HCT116 (cell line): ENCODE results near the gene TRAPPC1.

Source experiments
- CBX3 ChIP-seq: IDR thresholded peaks from 2 replicates; pipeline ENCODE4 v1.6.1; 2012; ENCODE audit warnings: low read depth
- CEBPB ChIP-seq: IDR thresholded peaks from 2 replicates; pipeline ENCODE4 v1.6.1; 2012; ENCODE audit warnings: low read depth
- CTCF ChIP-seq, 3 experiments: fragments of 200-600 bp in 1 of 3; sonication (generic) in 1 of 3; IDR thresholded peaks in 2 of 3; conservative IDR thresholded peaks in 1 of 3; 2 replicates each; pipeline ENCODE4 v1.5.1; 2012 to 2017; ENCODE audit warnings: low read depth in 2 of 3, low read length in 2 of 3, antibody characterized with exemption in 1 of 3, borderline replicate concordance in 1 of 3, control low read depth in 1 of 3, mild to moderate bottlenecking in 1 of 3, mixed read lengths in 1 of 3, mixed run types in 1 of 3, moderate library complexity in 1 of 3; ENCODE audit not compliant: insufficient read depth in 1 of 3
- EGR1 ChIP-seq: IDR thresholded peaks from 2 replicates; pipeline ENCODE4 v1.6.1; 2012; ENCODE audit warnings: low read depth
- EZH2phosphoT487 ChIP-seq: fragments of 200-600 bp; IDR thresholded peaks from 2 replicates; pipeline ENCODE4 v1.6.1; 2018; ENCODE audit warnings: antibody characterized with exemption, borderline replicate concordance
- JUND ChIP-seq: IDR thresholded peaks from 2 replicates; pipeline ENCODE4 v1.6.1; 2012
- MAX ChIP-seq: IDR thresholded peaks from 2 replicates; pipeline ENCODE4 v1.6.1; 2012
- POLR2A ChIP-seq: IDR thresholded peaks from 2 replicates; pipeline ENCODE4 v1.7.0; 2011; ENCODE audit warnings: borderline replicate concordance; ENCODE audit not compliant: insufficient read depth, insufficient read length; ENCODE audit errors: extremely low read depth
- POLR2AphosphoS5 ChIP-seq: IDR thresholded peaks from 2 replicates; pipeline ENCODE4 v1.6.1; 2011; ENCODE audit warnings: mild to moderate bottlenecking, low read depth, low read length, moderate library complexity
- REST ChIP-seq: IDR thresholded peaks from 2 replicates; pipeline ENCODE4 v1.6.1; 2012; ENCODE audit warnings: low read depth
- SIN3A ChIP-seq: IDR thresholded peaks from 2 replicates; pipeline ENCODE4 v1.6.1; 2012; ENCODE audit warnings: low read depth
- TCF7L2 ChIP-seq: IDR thresholded peaks from 2 replicates; pipeline ENCODE4 v1.7.0; 2011; ENCODE audit warnings: borderline replicate concordance, inconsistent platforms; ENCODE audit not compliant: insufficient read depth, insufficient read length; ENCODE audit errors: extremely low read depth
- ZNF274 ChIP-seq: fragments of 200-500 bp; sonication (Bioruptor generic); IDR thresholded peaks from 2 replicates; pipeline ENCODE4 v1.6.1; 2014; ENCODE audit warnings: mild to moderate bottlenecking, low read depth, low read length, inconsistent platforms

DNA sequence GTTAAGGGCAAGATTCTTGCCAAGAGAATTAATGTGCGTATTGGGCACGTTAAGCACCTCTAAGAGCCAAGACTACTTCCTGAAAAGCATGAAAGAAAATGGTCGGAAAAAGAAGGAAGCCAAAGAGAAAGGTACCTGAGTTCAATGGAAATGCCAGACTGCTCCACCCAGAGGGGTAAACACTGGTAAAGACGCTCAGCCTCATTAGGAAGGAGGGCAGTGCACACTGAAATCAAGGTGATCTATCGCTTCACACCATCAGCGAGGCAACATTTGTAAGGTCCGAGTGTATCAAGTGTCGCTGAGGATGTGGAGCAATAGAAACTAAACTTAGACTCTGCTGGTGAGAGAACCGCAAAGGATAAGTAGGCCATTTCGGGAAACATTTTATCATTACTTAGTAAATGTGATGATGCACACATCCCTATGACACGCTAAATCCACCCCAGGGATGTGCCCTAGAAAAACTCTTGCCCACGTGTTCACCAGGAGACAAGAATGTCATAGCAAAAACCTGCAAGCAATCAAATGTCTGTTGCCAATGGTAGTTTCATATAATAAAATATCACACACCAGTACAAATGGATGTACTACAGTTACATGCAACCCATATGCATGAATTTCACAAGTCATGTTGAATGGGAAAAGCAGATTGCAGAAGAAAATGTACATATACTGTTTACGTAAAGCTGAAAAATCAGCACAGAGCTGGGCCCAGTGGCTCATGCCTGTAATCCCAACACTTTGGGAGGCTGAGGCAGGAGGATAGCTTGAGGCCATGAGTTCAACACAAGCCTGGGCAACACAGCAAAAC is 23.9 kb upstream of the TRAPPC1 start:
- TF ChIP-seq POLR2A (no peak), REST (no peak), CTCF (IDR thresholded peaks at IDR 0.05 in 2 of 3, conservative IDR thresholded peaks at IDR 0.05 in 1 of 3; ENCODE audit: borderline replicate concordance in 1 of 3, insufficient read depth in 1 of 3, low read depth in 2 of 3, low read length in 2 of 3) (no peak), POLR2AphosphoS5 (no peak), TCF7L2 (no peak), EZH2phosphoT487 (no peak), MAX (no peak), EGR1 (no peak), JUND (no peak), ZNF274 (no peak), SIN3A (no peak), CEBPB (no peak), CBX3 (no peak)
